Activated naive CD4-positive, alpha-beta T cell (primary cell): ENCODE results near the gene OR10V1.
"Not testable (repeated sequence)": the region's sequence is repeated elsewhere in the genome, so short reads cannot be mapped to it uniquely, and the experiment has no call there.

Experiments used
- DNase-seq, 4 experiments: peaks; one replicate each; lab custom pipeline; 2025; lab: John Stamatoyannopoulos, UW

Gene OR10V1

GRCh38 chr11:59710136-59710847, 3.4 kb downstream of the OR10V1 start:
- DNase-seq, result no peak

- no peak for DNase-seq
These were observed 5.1 kb downstream of the OR10V1 start for GRCh38 chr11:59708537-59708936.

- no peak for DNase-seq
These were observed 6.3 kb downstream of the OR10V1 start for GRCh38 chr11:59707371-59707770.

GRCh38 chr11:59706518-59707285, 6.9 kb downstream of the OR10V1 start:
- no peak for DNase-seq

GRCh38 chr11:59705294-59705693, 8.4 kb downstream of the OR10V1 start:
- DNase-seq, result no peak

- not testable (repeated sequence) for DNase-seq
These were observed 10.1 kb downstream of the OR10V1 start for GRCh38 chr11:59703515-59703914.

- not testable (repeated sequence) for DNase-seq
These were observed 13.5 kb downstream of the OR10V1 start for GRCh38 chr11:59700157-59700556.

- DNase-seq, result no peak
These were observed 15.1 kb downstream of the OR10V1 start for GRCh38 chr11:59698506-59698905.

GRCh38 chr11:59692915-59693314, 20.7 kb downstream of the OR10V1 start:
- no peak for DNase-seq

- DNase-seq, result no peak
These were observed 22.5 kb downstream of the OR10V1 start for GRCh38 chr11:59691156-59691555.

- no peak for DNase-seq
These were observed 24.6 kb downstream of the OR10V1 start for GRCh38 chr11:59689015-59689414.

- not testable (repeated sequence) for DNase-seq
These were observed 32.4 kb downstream of the OR10V1 start for GRCh38 chr11:59681260-59681725.

GRCh38 chr11:59680287-59681154, 33.1 kb downstream of the OR10V1 start:
- peak in 3 of 4 experiments; percentile 2 to 41 (median 3) for DNase-seq

- DNase-seq, result no peak
These were observed 34.3 kb downstream of the OR10V1 start for GRCh38 chr11:59679347-59679746.

- DNase-seq, result no peak
These were observed 34.9 kb downstream of the OR10V1 start for GRCh38 chr11:59678813-59679165.

- DNase-seq, result no peak
These were observed 35.4 kb downstream of the OR10V1 start for GRCh38 chr11:59678118-59678812.

- DNase-seq, result no peak
These were observed 37.4 kb downstream of the OR10V1 start for GRCh38 chr11:59676205-59676604.

- DNase-seq, result no peak
These were observed 39.4 kb downstream of the OR10V1 start for GRCh38 chr11:59674291-59674690.

GRCh38 chr11:59673291-59673690, 40.4 kb downstream of the OR10V1 start:
- DNase-seq, result no peak

- no peak for DNase-seq
These were observed 42.2 kb downstream of the OR10V1 start for GRCh38 chr11:59671471-59671870.

GRCh38 chr11:59669611-59670009, 44.0 kb downstream of the OR10V1 start:
- DNase-seq, result no peak
